Panc1 (cell line): Measurements from ENCODE around the gene ESR1.

ENCODE experiments used
- CTCF ChIP-seq: fragments of 450-650 bp; IDR thresholded peaks from 2 replicates; pipeline ENCODE4 v1.5.1; 2017; ENCODE audit warnings: mild to moderate bottlenecking
- REST ChIP-seq, 2 experiments: IDR thresholded peaks; 2 replicates each; pipeline ENCODE4 v1.6.1; 2011 to 2012; ENCODE audit warnings: low read depth in 2 of 2, control low read depth in 1 of 2, low read length in 1 of 2, mild to moderate bottlenecking in 1 of 2, moderate library complexity in 1 of 2; ENCODE audit not compliant: insufficient read depth in 1 of 2

- TF ChIP-seq REST (IDR thresholded peaks at IDR 0.05; ENCODE audit: insufficient read depth in 1 of 2, low read depth in 2 of 2, low read length in 1 of 2) (no peak), CTCF (no peak)
These were observed 357.5 kb downstream of the ESR1 start for GRCh38 chr6:152164957-152165356.
